ENCODE results near the gene METTL25B.

Gene METTL25B

DNA sequence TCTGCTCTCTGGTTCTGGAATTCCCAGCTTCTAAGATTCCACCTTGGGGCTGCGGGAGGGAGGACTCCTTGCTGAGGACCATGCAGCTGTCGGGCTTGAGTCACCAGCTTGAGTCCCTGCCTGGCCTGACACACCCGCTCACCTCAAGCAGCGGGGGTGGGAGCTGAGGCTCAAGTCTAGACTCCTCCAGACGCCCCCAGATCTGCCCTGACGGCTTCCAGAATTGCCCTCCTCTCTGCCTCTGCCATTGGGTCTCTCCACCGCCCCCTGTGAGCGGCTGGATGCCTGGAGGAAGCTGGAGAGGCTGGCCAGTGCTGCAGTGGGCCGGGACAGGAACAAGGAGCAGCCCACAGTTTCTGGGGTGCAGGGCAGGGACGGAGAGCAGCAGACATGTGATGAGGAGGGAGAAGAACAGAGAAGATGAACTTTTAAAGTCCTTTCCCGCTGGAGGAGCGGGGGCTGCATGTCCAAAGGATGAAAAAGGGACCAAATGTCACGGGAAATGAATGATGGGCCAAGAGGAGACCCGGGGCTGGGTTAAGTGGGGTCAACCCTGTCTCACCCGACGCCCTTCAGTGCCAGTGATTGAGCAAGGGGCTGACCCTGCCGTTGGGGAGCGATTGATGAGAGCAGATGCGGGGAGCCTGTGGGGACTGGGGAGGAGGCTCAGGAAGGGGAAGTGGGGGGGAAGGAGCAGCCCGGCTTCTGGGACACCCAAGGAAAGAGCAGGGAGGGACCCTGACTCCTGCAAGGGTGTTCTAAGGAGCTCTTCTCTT lies 36.4 kb upstream of the METTL25B start:
- 16% methylated on average over 20 of the region's 20 CpGs for WGBS
- Histone ChIP-seq H3K9me3 (ENCODE audit: insufficient read depth, low read depth, low read length) (no peaks in the 10 kb centered on the region), H3K4me1 (ENCODE audit: insufficient read depth, low read length) (peaks cover 52% of the 10 kb centered on the region), H3K9ac (ENCODE audit: low read depth, low read length) (peak overlapping the region; percentile 59), H3K27me3 (ENCODE audit: insufficient read depth, low read length) (no peaks in the 10 kb centered on the region; the same call in 1 of the 2 replicates), H3K36me3 (ENCODE audit: insufficient read depth, low read length) (no peaks in the 10 kb centered on the region), H3K4me3 (ENCODE audit: low read length) (peak overlapping the region; percentile 39), H3K27ac (ENCODE audit: low read depth, low read length) (peak overlapping the region; percentile 92; the same call in 1 of the 2 replicates)

DNA sequence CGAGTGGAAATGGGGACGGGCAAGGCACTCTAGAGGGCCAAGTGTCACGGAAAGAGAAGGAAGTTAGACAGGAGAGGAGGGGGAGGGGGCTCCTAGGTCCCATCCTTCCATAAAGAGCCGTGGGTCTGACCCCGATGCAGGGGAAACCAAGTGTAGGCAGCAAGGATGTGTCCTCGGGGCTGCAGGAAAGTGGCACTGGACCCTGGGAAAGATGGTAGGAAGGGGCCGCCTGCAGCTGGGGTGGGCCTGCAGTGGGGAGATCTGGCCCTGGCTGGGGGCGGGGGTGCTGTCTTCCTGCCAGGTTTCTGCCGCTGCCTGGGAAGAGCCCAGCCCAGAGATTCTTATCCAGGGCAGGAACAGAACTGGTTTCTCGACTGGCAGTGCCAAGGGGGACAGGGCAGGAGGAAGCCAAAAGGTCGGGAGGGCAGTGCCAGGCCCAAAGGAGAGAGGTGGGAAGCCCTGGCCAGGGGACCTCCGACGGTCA lies 35.8 kb upstream of the METTL25B start:
- no peaks in the 10 kb centered on the region for H3K36me3 ChIP-seq (ENCODE audit: insufficient read depth, low read length)
- 6% methylated on average over 13 of the region's 13 CpGs for WGBS
- peak overlapping the region; percentile 59 for H3K9ac ChIP-seq (ENCODE audit: low read depth, low read length)
- peak overlapping the region; percentile 39 for H3K4me3 ChIP-seq (ENCODE audit: low read length)
- no peaks in the 10 kb centered on the region; the same call in 1 of the 2 replicates for H3K27me3 ChIP-seq (ENCODE audit: insufficient read depth, low read length)
- no peaks in the 10 kb centered on the region for H3K9me3 ChIP-seq (ENCODE audit: insufficient read depth, low read depth, low read length)
- H3K4me1 ChIP-seq (ENCODE audit: insufficient read depth, low read length) = peaks cover 52% of the 10 kb centered on the region
- H3K27ac ChIP-seq (ENCODE audit: low read depth, low read length) = peak overlapping the region; percentile 92

DNA sequence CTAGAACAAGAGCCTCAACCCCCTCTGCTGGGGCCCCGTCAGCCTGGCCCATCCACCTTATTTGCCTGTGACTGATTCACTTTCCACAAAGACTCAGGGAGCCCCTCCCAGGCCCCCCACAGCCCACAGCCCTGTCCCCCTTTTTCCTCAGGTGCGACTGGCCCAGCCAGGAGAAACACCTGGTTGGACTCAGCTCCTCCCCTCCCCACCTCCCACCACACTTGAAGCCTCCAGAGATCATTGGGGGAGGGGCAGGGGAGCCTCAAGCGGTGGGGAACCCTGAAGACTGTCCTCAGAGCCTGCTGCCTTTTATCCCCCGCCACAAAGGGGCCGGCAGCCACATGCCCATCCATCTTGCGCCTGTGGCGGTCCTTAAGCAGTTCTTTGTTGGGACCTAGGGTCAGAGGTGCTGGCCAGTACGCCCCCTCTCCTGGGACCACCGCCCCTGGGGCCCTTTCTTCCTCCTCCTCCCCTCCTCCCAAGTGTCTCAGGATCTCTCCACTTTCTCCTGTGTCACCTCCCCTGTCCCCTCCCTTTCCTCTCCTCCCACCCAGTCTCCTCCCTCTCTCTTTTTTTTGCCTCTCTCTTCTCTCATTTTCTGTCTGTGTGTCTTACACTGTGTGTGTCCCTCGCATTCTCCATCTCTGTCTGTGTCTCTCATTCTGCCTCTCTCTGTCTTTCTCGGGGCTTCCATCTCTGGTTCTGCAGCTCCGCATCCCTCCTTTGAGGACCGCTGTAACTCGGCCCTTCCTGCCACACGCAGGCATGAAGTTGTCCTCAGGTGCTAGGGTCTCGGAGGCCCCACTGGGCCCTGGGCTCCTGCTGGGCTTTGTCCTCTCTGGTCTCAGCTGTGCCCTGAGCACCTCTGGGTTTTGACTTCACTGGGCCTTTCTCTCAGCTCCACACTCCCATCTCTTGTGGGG lies 35.1 kb upstream of the METTL25B start:
- Histone ChIP-seq H3K27ac (ENCODE audit: low read depth, low read length) (peak overlapping the region; percentile 92), H3K27me3 (ENCODE audit: insufficient read depth, low read length) (no peaks in the 10 kb centered on the region; the same call in 1 of the 2 replicates), H3K4me3 (ENCODE audit: low read length) (peak overlapping the region; percentile 41), H3K36me3 (ENCODE audit: insufficient read depth, low read length) (peaks cover 5% of the 10 kb centered on the region; the same call in 1 of the 2 replicates), H3K4me1 (ENCODE audit: insufficient read depth, low read length) (peaks cover 52% of the 10 kb centered on the region), H3K9ac (ENCODE audit: low read depth, low read length) (peak overlapping the region; percentile 59), H3K9me3 (ENCODE audit: insufficient read depth, low read depth, low read length) (no peaks in the 10 kb centered on the region)
- WGBS = 6% methylated on average over 16 of the region's 16 CpGs

DNA sequence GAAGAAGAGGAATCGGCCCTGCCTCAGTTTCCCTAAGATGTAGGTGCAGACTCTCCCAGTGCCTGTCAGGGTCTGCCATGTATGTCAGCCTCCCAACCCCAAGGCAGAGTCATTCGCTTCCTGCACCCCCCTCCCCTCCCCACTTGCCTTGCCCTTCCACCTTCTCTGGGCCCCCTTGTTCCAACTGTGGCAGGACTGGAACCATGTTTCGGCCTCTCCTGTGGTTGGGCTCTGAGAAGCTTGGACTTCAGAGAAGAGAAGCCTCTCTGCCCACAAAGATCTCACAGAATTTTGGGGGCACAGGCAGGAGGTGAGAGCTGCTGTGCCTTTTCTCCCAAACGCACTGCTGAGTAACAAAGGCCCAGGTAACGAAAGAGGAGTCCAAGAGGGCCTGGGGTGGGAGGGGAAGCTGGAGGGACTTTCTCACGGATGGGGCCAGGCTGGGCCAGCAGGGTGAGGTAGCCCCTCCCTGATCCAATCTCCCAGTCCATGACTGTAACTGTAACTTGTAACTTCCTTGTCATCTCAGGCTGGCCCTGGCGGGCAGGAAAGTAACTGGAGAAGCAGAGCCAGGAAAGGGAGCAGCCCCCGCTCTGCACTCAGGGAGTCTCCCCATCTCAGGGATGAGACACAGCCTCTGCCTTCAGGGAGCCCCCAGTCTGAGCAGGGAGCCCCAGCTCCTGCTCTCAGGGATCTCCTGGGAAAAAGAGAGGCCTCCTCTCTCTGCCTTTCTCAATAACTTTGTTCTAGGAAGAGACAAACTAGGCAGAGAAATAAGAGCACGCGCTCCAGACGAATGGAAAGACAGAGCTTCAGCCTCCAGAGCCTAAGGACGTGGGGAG lies 34.2 kb upstream of the METTL25B start:
- Histone ChIP-seq H3K4me1 (ENCODE audit: insufficient read depth, low read length) (peaks cover 52% of the 10 kb centered on the region), H3K36me3 (ENCODE audit: insufficient read depth, low read length) (peaks cover 11% of the 10 kb centered on the region), H3K27me3 (ENCODE audit: insufficient read depth, low read length) (no peaks in the 10 kb centered on the region; the same call in 1 of the 2 replicates), H3K27ac (ENCODE audit: low read depth, low read length) (peak overlapping the region; percentile 92), H3K9me3 (ENCODE audit: insufficient read depth, low read depth, low read length) (no peaks in the 10 kb centered on the region), H3K4me3 (ENCODE audit: low read length) (peak overlapping the region; percentile 41), H3K9ac (ENCODE audit: low read depth, low read length) (peak overlapping the region; percentile 59)
- WGBS = 37% methylated on average over 12 of the region's 12 CpGs

DNA sequence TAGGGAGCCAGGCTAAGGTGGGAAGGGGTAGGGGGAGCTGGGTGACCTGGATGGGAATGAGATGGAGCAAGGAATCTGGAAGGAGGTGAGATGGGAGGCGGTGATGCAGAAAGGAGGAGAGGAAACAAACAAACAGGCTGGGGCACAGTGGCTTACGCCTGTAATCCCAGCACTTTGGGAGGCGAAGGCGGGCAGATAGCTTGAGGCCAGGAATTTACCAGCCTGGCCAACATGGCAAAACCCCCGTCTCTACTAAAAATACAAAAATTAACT lies 33.6 kb upstream of the METTL25B start:
- Histone ChIP-seq H3K4me3 (ENCODE audit: low read length) (no peak overlapping the region; the same call in 1 of the 2 replicates), H3K9me3 (ENCODE audit: insufficient read depth, low read depth, low read length) (no peaks in the 10 kb centered on the region), H3K9ac (ENCODE audit: low read depth, low read length) (peak overlapping the region; percentile 12; the same call in 1 of the 2 replicates), H3K4me1 (ENCODE audit: insufficient read depth, low read length) (peaks cover 48% of the 10 kb centered on the region), H3K27ac (ENCODE audit: low read depth, low read length) (peak overlapping the region; percentile 92), H3K36me3 (ENCODE audit: insufficient read depth, low read length) (peaks cover 16% of the 10 kb centered on the region), H3K27me3 (ENCODE audit: insufficient read depth, low read length) (no peaks in the 10 kb centered on the region; the same call in 1 of the 2 replicates)
- WGBS = 70% methylated on average over 5 of the region's 5 CpGs

DNA sequence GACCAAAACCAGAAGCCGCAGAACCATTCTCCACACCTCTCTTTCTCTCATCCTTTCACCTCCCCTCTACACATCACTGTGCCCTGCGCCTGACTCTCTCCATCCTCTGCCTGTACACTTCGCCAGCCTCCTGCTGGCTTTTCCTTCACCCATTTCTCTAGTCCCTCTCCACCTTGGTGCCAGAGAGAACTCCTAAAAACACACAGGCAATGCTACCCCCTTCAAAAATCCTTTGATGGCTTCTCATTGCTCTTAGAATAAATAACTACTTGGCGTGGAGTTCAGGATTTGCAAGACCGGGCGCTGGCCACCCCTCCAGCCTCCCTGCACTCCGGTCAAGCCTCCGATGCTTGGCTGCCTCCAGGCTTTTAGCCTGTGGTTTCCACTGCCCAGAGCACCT lies 31.5 kb upstream of the METTL25B start:
- H3K36me3 ChIP-seq (ENCODE audit: insufficient read depth, low read length) = peaks cover 36% of the 10 kb centered on the region
- peaks cover 33% of the 10 kb centered on the region for H3K4me1 ChIP-seq (ENCODE audit: insufficient read depth, low read length)
- no peaks in the 10 kb centered on the region for H3K9me3 ChIP-seq (ENCODE audit: insufficient read depth, low read depth, low read length)
- H3K27ac ChIP-seq (ENCODE audit: low read depth, low read length) = no peak overlapping the region
- H3K4me3 ChIP-seq (ENCODE audit: low read length) = no peak overlapping the region
- no peaks in the 10 kb centered on the region for H3K27me3 ChIP-seq (ENCODE audit: insufficient read depth, low read length)
- 92% methylated on average over 8 of the region's 8 CpGs for WGBS
- no peak overlapping the region for H3K9ac ChIP-seq (ENCODE audit: low read depth, low read length)

DNA sequence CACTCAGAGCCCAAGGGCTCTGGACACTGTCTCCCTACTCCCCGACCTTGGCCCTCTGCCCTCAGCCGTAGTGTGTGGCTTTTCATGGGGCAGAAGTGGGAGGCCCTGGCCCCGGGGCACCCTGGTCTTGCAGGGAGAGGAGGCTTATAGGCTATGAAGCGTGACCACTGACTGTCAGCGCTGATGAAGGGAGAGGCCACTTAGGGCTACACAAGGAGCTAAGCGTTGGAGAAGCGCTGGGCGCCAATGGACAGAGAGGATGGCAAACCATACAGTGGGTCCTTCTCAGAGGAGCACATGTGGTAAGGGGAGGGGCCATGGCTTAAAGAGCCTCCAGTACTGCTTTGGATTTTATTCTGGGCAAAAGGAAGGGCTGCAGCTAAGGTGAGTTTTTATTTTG lies 30.8 kb upstream of the METTL25B start:
- Histone ChIP-seq H3K36me3 (ENCODE audit: insufficient read depth, low read length) (peaks cover 36% of the 10 kb centered on the region), H3K27ac (ENCODE audit: low read depth, low read length) (no peak overlapping the region), H3K4me1 (ENCODE audit: insufficient read depth, low read length) (peaks cover 26% of the 10 kb centered on the region), H3K9ac (ENCODE audit: low read depth, low read length) (no peak overlapping the region), H3K4me3 (ENCODE audit: low read length) (no peak overlapping the region), H3K9me3 (ENCODE audit: insufficient read depth, low read depth, low read length) (no peaks in the 10 kb centered on the region), H3K27me3 (ENCODE audit: insufficient read depth, low read length) (no peaks in the 10 kb centered on the region)
- WGBS = 89% methylated on average over 8 of the region's 8 CpGs

DNA sequence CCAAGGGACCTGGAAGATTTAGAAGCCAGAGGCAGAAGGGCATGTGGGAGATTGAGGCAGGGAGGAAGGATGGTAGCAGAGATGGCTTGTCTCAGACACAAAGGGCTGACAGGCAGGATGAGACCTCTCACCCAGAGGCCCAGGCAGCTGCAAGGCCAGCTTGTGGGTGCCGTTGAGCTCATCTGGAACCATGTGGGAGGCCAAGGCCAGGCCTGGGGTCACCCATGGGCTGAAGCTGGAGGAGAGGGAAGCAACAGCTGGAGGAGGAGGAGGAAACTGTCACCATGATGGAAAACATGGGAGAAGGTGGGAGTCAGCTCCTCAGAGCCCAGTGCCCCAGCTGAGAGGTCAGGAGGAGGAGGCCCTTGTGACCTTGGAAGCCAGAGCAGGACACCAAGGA lies 29.3 kb upstream of the METTL25B start:
- H3K4me1 ChIP-seq (ENCODE audit: insufficient read depth, low read length) = peaks cover 22% of the 10 kb centered on the region
- WGBS = 93% methylated on average over 1 of the region's 1 CpG
- H3K36me3 ChIP-seq (ENCODE audit: insufficient read depth, low read length) = peaks cover 36% of the 10 kb centered on the region
- no peak overlapping the region for H3K27ac ChIP-seq (ENCODE audit: low read depth, low read length)
- no peak overlapping the region for H3K9ac ChIP-seq (ENCODE audit: low read depth, low read length)
- no peaks in the 10 kb centered on the region for H3K9me3 ChIP-seq (ENCODE audit: insufficient read depth, low read depth, low read length)
- H3K4me3 ChIP-seq (ENCODE audit: low read length) = no peak overlapping the region
- peaks cover 3% of the 10 kb centered on the region; the same call in 1 of the 2 replicates for H3K27me3 ChIP-seq (ENCODE audit: insufficient read depth, low read length)

DNA sequence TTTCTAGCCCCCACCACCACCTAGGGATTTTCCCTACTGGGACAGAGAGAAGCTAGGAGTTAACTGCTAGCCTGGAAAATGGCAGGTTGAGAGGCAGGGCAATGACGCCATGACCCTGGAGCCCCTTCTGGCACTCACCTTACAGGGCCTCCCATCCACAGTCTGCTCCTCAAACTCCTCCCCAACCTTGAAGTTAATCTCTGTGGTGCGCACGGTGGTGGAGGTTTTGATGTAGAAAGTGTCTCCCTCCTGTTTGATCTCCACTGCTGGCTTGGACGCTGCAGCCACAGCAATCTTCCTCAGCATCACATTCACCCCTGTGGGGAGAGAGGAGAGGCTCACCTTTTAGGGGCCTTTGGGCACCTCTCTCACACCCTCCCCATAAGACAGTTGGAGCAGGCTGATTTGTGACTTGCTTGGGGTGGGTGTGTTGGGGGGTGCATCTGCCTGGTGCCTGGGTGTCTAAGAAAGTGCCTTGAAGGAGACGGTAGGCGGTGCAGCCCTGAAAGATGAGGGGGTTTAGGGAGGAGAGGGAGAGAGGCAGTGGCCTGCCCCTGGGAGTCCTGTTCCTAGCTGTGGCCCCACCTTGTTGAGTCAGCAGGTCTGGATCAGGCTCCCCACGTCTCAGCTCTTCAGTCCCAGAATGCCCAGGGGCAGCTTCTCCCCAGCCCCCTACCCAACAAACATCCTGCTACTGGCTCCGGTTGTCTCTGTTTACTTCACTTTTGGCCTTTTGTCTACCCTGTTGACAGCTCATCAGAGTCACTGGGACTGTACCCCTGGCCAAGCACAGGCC lies 27.3 kb upstream of the METTL25B start:
- Histone ChIP-seq H3K27ac (ENCODE audit: low read depth, low read length) (no peak overlapping the region), H3K9ac (ENCODE audit: low read depth, low read length) (no peak overlapping the region), H3K27me3 (ENCODE audit: insufficient read depth, low read length) (peaks cover 16% of the 10 kb centered on the region), H3K4me1 (ENCODE audit: insufficient read depth, low read length) (peaks cover 19% of the 10 kb centered on the region), H3K4me3 (ENCODE audit: low read length) (no peak overlapping the region), H3K9me3 (ENCODE audit: insufficient read depth, low read depth, low read length) (no peaks in the 10 kb centered on the region), H3K36me3 (ENCODE audit: insufficient read depth, low read length) (peaks cover 36% of the 10 kb centered on the region)
- 72% methylated on average over 5 of the region's 8 CpGs for WGBS

DNA sequence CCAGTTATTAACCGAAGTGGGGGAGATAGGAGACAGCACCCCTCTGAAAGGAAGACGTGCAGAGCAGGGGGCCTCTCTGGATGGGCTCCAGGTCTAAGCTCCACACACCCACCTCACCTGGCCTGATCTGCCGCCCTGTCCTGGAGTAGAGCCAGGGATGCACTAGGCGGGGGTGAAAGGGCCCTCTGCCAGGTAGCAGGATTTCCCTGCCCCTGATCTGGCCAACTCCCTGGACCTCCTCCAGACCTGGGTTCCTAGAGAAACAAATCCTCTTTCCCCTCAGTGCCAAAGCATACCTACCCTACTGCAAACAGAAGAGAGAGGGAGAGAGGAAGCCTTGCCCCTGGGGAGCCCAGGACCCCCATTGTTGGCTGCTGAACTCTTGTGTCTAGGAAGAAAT lies 24.9 kb upstream of the METTL25B start:
- whole genome bisulfite sequencing = 87% methylated on average over 4 of the region's 4 CpGs
- H3K9ac ChIP-seq (ENCODE audit: low read depth, low read length) = no peak overlapping the region

More for the DNA sequence above, 24.9 kb upstream of the METTL25B start:
- H3K36me3 ChIP-seq (ENCODE audit: insufficient read depth, low read length) = peaks cover 31% of the 10 kb centered on the region
- H3K27me3 ChIP-seq (ENCODE audit: insufficient read depth, low read length) = peaks cover 16% of the 10 kb centered on the region
- peak overlapping the region; percentile 71 for H3K4me3 ChIP-seq (ENCODE audit: low read length)
- no peak overlapping the region for H3K27ac ChIP-seq (ENCODE audit: low read depth, low read length)
- H3K4me1 ChIP-seq (ENCODE audit: insufficient read depth, low read length) = peaks cover 31% of the 10 kb centered on the region
- no peaks in the 10 kb centered on the region for H3K9me3 ChIP-seq (ENCODE audit: insufficient read depth, low read depth, low read length)

All from HUES64 (cell line).